ENCODE data around the gene UBE2B.

Gene UBE2B

GRCh38 chr5:134438721-134439123 lies 67.4 kb downstream of the UBE2B start:
- DNase-seq: no peak

GRCh38 chr5:134439210-134439654 lies 67.9 kb downstream of the UBE2B start:
- no peak for DNase-seq

GRCh38 chr5:134440201-134440755 lies 68.9 kb downstream of the UBE2B start:
- no peak for DNase-seq

Data from Kasumi-1 (cell line).